Activated naive CD8-positive, alpha-beta T cell treated with anti-CD3 and anti-CD28 coated beads, Interleukin-2, amount 10 ng/mL, durations not matched to agents 7 days and 5 days (primary cell): Measurements from ENCODE around the gene CLCA1. TPM values are rescaled to one million over a fixed set of nuclear protein-coding genes. Genes with fewer than 3 reads are reported as not detected.

Source experiments
- ATAC-seq: fragments of 150-1000 bp; cut with Tn5 transposase; one replicate; pipeline ENCODE4 v1.10.0; 2021; ENCODE audit warnings: low read depth, moderate library complexity
- POLR2A ChIA-PET: fragments of 350-600 bp; sonication (Branson Sonifier 250); formaldehyde crosslinking; loops from one replicate; lab custom pipeline; 2021; ENCODE audit warnings: antibody characterized with exemption; lab: Charles Lee
- DNase-seq: peaks from one replicate; pipeline ENCODE4 v3.0.0; 2021
- H3K27ac Mint-ChIP-seq: one replicate; pipeline ENCODE4 v1.8.0; 2022; ENCODE audit warnings: mild to moderate bottlenecking, mixed read lengths
- H3K27me3 Mint-ChIP-seq: one replicate; pipeline ENCODE4 v1.8.0; 2022; ENCODE audit warnings: mild to moderate bottlenecking, moderate library complexity, mixed read lengths
- H3K36me3 Mint-ChIP-seq: one replicate; pipeline ENCODE4 v1.8.0; 2021; ENCODE audit warnings: mild to moderate bottlenecking, mixed read lengths
- H3K4me1 Mint-ChIP-seq: one replicate; pipeline ENCODE4 v1.8.0; 2021; ENCODE audit warnings: mixed read lengths
- H3K4me3 Mint-ChIP-seq: one replicate; pipeline ENCODE4 v1.8.0; 2022; ENCODE audit warnings: mild to moderate bottlenecking, moderate library complexity, mixed read lengths
- H3K9me3 Mint-ChIP-seq: one replicate; pipeline ENCODE4 v1.8.0; 2021; ENCODE audit warnings: mixed read lengths
- total RNA-seq, 2 experiments: library from RNA; stranded (reverse); gene quantifications; one replicate each; pipeline ENCODE4 v1.2.3, GENCODE V29; 2021

The CLCA1 gene
- total RNA-seq, 2 experiments from 2014 or later: not detected

DNA sequence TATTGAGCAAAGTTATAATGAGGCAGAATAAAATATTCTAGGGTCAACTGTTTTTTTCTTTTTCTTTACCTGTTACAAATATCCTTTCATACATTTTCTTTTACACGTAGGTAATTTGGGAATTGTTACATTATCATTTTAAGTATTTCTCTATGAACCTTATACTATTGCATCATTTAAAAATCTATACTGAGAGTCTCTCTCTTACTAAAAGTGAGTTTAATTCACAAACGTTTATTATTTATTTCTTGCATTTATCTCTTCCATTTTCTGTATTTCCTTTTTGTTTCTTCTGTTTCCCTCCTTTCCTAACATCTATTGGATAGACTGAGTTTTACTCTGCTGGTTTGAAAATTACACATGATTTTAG, 52.8 kb downstream of the CLCA1 start:
- H3K4me3 Mint-ChIP-seq: no peak overlapping the region
- H3K9me3 Mint-ChIP-seq: no peaks in the 10 kb centered on the region
- POLR2A ChIA-PET: no interaction called here
- ATAC-seq (no peak), DNase-seq (no peak)
- no peaks in the 10 kb centered on the region for H3K36me3 Mint-ChIP-seq
- no peaks in the 10 kb centered on the region for H3K4me1 Mint-ChIP-seq
- H3K27me3 Mint-ChIP-seq: no peaks in the 10 kb centered on the region
- H3K27ac Mint-ChIP-seq: no peak overlapping the region

GRCh38 chr1:86522240-86522639, 53.5 kb downstream of the CLCA1 start:
- DNase-seq (no peak), ATAC-seq (no peak)
- Mint-ChIP-seq H3K4me3 (no peak overlapping the region), H3K36me3 (no peaks in the 10 kb centered on the region), H3K27me3 (no peaks in the 10 kb centered on the region), H3K9me3 (no peaks in the 10 kb centered on the region), H3K4me1 (no peaks in the 10 kb centered on the region), H3K27ac (no peak overlapping the region)
- POLR2A ChIA-PET: no interaction called here

GRCh38 chr1:86523670-86524354, 55.1 kb downstream of the CLCA1 start:
- Mint-ChIP-seq H3K36me3 (no peaks in the 10 kb centered on the region), H3K4me3 (no peak overlapping the region), H3K9me3 (no peaks in the 10 kb centered on the region), H3K4me1 (no peaks in the 10 kb centered on the region), H3K27ac (no peak overlapping the region), H3K27me3 (no peaks in the 10 kb centered on the region)
- DNase-seq: no peak
- POLR2A ChIA-PET: no interaction called here
- no peak for ATAC-seq

- H3K27me3 Mint-ChIP-seq: no peaks in the 10 kb centered on the region
- DNase-seq: no peak
- H3K36me3 Mint-ChIP-seq: no peaks in the 10 kb centered on the region
- ATAC-seq: no peak
- H3K27ac Mint-ChIP-seq: no peak overlapping the region
- POLR2A ChIA-PET: no interaction called here
- H3K9me3 Mint-ChIP-seq: no peaks in the 10 kb centered on the region
- no peaks in the 10 kb centered on the region for H3K4me1 Mint-ChIP-seq
- H3K4me3 Mint-ChIP-seq: no peak overlapping the region
Observed at GRCh38 chr1:86527306-86527705, 58.6 kb downstream of the CLCA1 start.

GRCh38 chr1:86530211-86530845, 61.6 kb downstream of the CLCA1 start:
- DNase-seq (no peak), ATAC-seq (no peak)
- peaks cover 6% of the 10 kb centered on the region for H3K27me3 Mint-ChIP-seq
- no peaks in the 10 kb centered on the region for H3K9me3 Mint-ChIP-seq
- no peak overlapping the region for H3K4me3 Mint-ChIP-seq
- no peaks in the 10 kb centered on the region for H3K36me3 Mint-ChIP-seq
- H3K27ac Mint-ChIP-seq: no peak overlapping the region
- POLR2A ChIA-PET: no interaction called here
- no peaks in the 10 kb centered on the region for H3K4me1 Mint-ChIP-seq

- POLR2A ChIA-PET: no interaction called here
- Mint-ChIP-seq H3K36me3 (no peaks in the 10 kb centered on the region), H3K27me3 (peaks cover 13% of the 10 kb centered on the region), H3K4me3 (no peak overlapping the region), H3K27ac (no peak overlapping the region), H3K9me3 (no peaks in the 10 kb centered on the region), H3K4me1 (no peaks in the 10 kb centered on the region)
- ATAC-seq: no peak
- DNase-seq: no peak
Observed at GRCh38 chr1:86537928-86538695, 69.4 kb downstream of the CLCA1 start.

GRCh38 chr1:86538775-86539174, 70.0 kb downstream of the CLCA1 start:
- POLR2A ChIA-PET: no interaction called here
- Mint-ChIP-seq H3K9me3 (peaks cover 1% of the 10 kb centered on the region), H3K4me3 (no peak overlapping the region), H3K36me3 (no peaks in the 10 kb centered on the region), H3K27me3 (peaks cover 13% of the 10 kb centered on the region), H3K4me1 (no peaks in the 10 kb centered on the region), H3K27ac (no peak overlapping the region)
- no peak for DNase-seq
- no peak for ATAC-seq

GRCh38 chr1:86541859-86542258, 73.1 kb downstream of the CLCA1 start:
- no peak for DNase-seq
- Mint-ChIP-seq H3K4me3 (no peak overlapping the region), H3K4me1 (no peaks in the 10 kb centered on the region), H3K27me3 (peaks cover 4% of the 10 kb centered on the region), H3K36me3 (no peaks in the 10 kb centered on the region), H3K9me3 (peaks cover 1% of the 10 kb centered on the region), H3K27ac (no peak overlapping the region)
- no peak for ATAC-seq
- POLR2A ChIA-PET: no interaction called here

DNA sequence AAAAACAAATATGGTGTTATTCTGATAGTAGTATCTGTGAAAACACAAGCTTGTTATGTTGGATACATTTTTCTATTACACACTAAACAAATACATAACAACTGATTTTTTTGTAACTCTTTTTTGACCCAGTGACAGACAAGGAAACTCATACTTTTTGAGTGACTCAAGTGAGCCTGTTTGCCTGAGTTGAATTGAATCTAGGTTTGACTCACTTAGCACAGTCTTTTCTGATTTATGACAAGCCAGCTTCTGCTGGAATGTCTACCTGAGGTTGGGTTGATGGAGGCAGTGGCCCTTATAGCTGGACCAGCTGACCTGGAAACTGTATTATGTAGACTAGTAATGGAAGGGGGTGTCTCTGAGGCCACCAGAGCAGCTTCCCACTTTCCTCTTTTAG, 73.9 kb downstream of the CLCA1 start:
- H3K9me3 Mint-ChIP-seq: peaks cover 1% of the 10 kb centered on the region
- no peak overlapping the region for H3K27ac Mint-ChIP-seq
- H3K4me1 Mint-ChIP-seq: no peaks in the 10 kb centered on the region
- POLR2A ChIA-PET: no interaction called here
- no peak for DNase-seq
- H3K27me3 Mint-ChIP-seq: peaks cover 4% of the 10 kb centered on the region
- H3K4me3 Mint-ChIP-seq: no peak overlapping the region
- H3K36me3 Mint-ChIP-seq: no peaks in the 10 kb centered on the region
- ATAC-seq: no peak

GRCh38 chr1:86546787-86547221, 78.1 kb downstream of the CLCA1 start, which contains the start of gene CLCA4:
CLCA4 (plus strand) TSS chr1:86547078; CDS start chr1:86547120, 42 bp downstream.
- ATAC-seq: no peak
- DNase-seq: no peak
- Mint-ChIP-seq H3K4me1 (no peaks in the 10 kb centered on the region), H3K36me3 (no peaks in the 10 kb centered on the region), H3K27me3 (peaks cover 4% of the 10 kb centered on the region), H3K9me3 (peaks cover 1% of the 10 kb centered on the region), H3K4me3 (no peak within 1 kb of the TSS), H3K27ac (no peak within 1 kb of the TSS)
- POLR2A ChIA-PET: no interaction called here

GRCh38 chr1:86548839-86549238, 80.1 kb downstream of the CLCA1 start:
- Mint-ChIP-seq H3K27ac (no peak overlapping the region), H3K36me3 (no peaks in the 10 kb centered on the region), H3K4me3 (no peak overlapping the region), H3K27me3 (no peaks in the 10 kb centered on the region), H3K9me3 (no peaks in the 10 kb centered on the region), H3K4me1 (no peaks in the 10 kb centered on the region)
- DNase-seq: no peak
- POLR2A ChIA-PET: no interaction called here
- no peak for ATAC-seq
